Endothelial cell of umbilical vein (primary cell): Measurements from ENCODE around the gene CD248. TPM values are rescaled to one million over a fixed set of nuclear protein-coding genes. Genes with fewer than 3 reads are reported as not detected.

Experiments used
- BruUV-seq: library from RNA; stranded (reverse); fragments of 400-500 nt; replicated peaks from 2 replicates; lab custom pipeline; 2021; lab: Mats Ljungman, UMichigan
- CTCF ChIA-PET: fragments of 300-600, 350-600 bp; sonication (Branson Sonifier 250); formaldehyde crosslinking; loops from one replicate; lab custom pipeline; 2021; ENCODE audit warnings: antibody characterized with exemption, inconsistent platforms; lab: Charles Lee
- POLR2A ChIA-PET: fragments of 300-600, 350-600 bp; sonication (Branson Sonifier 250); formaldehyde crosslinking; loops from one replicate; lab custom pipeline; 2021; ENCODE audit warnings: antibody characterized with exemption, inconsistent platforms; lab: Charles Lee
- DNase-seq: peaks from one replicate; pipeline ENCODE4 v3.0.0-alpha.2; 2011; ENCODE audit warnings: low read depth, low spot score
- FAIRE-seq: peaks from 2 replicates; lab custom pipeline; 2011; peaks lifted over from hg19 to GRCh38; lab: Jason Lieb, UNC
- H2AFZ ChIP-seq: 2 replicates; pipeline ENCODE4 v1.6.0; 2012; ENCODE audit warnings: low read depth, low read length, control low read depth, inconsistent platforms
- H3K27ac ChIP-seq: 2 replicates; pipeline ENCODE4 v1.5.1; 2011; ENCODE audit warnings: low read depth, mild to moderate bottlenecking, control low read depth, low read length, moderate library complexity; ENCODE audit not compliant: insufficient read depth
- H3K27me3 ChIP-seq, 2 experiments: 2 replicates each; pipeline versions ENCODE4 v1.6.0 to v1.6.1; 2011; ENCODE audit warnings: low read length in 2 of 2, mixed read lengths in 1 of 2; ENCODE audit not compliant: control insufficient read depth in 2 of 2, insufficient read depth in 2 of 2
- H3K36me3 ChIP-seq, 2 experiments: 2 replicates in 1 of 2; 3 replicates in 1 of 2; pipeline ENCODE4 v1.5.1; 2011; ENCODE audit warnings: low read length in 2 of 2, mild to moderate bottlenecking in 1 of 2, moderate library complexity in 1 of 2; ENCODE audit not compliant: control insufficient read depth in 2 of 2, insufficient read depth in 2 of 2; ENCODE audit errors: extremely low read depth in 1 of 2
- H3K4me1 ChIP-seq: 3 replicates; pipeline ENCODE4 v1.5.1; 2011; ENCODE audit warnings: mild to moderate bottlenecking, low read length; ENCODE audit not compliant: control insufficient read depth, insufficient read depth; ENCODE audit errors: extremely low read depth
- H3K4me2 ChIP-seq: 2 replicates; pipeline ENCODE4 v1.6.1; 2011; ENCODE audit warnings: low read length, control low read depth, mixed read lengths; ENCODE audit not compliant: insufficient read depth
- H3K4me3 ChIP-seq, 3 experiments: fragments of 200-600 bp in 1 of 3; sonication (generic), shearing (Covaris generic) in 1 of 3; replicated peaks in 1 of 3; 2 replicates each; pipeline ENCODE4 v1.5.1; 2011 to 2016; ENCODE audit warnings: control low read depth in 3 of 3, low read length in 3 of 3, mild to moderate bottlenecking in 2 of 3, inconsistent platforms in 1 of 3, low read depth in 1 of 3, moderate library complexity in 1 of 3; ENCODE audit not compliant: insufficient read depth in 1 of 3
- H3K79me2 ChIP-seq: 2 replicates; pipeline ENCODE4 v1.6.0; 2012; ENCODE audit warnings: low read length, inconsistent platforms; ENCODE audit not compliant: control insufficient read depth, insufficient read depth
- H3K9ac ChIP-seq: replicated peaks from 2 replicates; pipeline ENCODE3; 2011; ENCODE audit warnings: low read length, control low read depth; ENCODE audit not compliant: insufficient read depth; ENCODE audit errors: extremely low read depth
- H3K9me1 ChIP-seq: replicated peaks from 3 replicates; pipeline ENCODE4 v1.6.0; 2011; ENCODE audit warnings: mild to moderate bottlenecking, low read length; ENCODE audit not compliant: control insufficient read depth, insufficient read depth; ENCODE audit errors: extremely low read depth
- H3K9me3 ChIP-seq: replicated peaks from 2 replicates; pipeline ENCODE4 v1.5.1; 2012; ENCODE audit warnings: low read length, inconsistent platforms; ENCODE audit not compliant: control insufficient read depth, insufficient read depth
- H4K20me1 ChIP-seq: replicated peaks from 2 replicates; pipeline ENCODE3; 2011; ENCODE audit warnings: mild to moderate bottlenecking, low read length; ENCODE audit not compliant: control insufficient read depth, insufficient read depth; ENCODE audit errors: extremely low read depth
- EZH2 ChIP-seq: IDR thresholded peaks from 2 replicates; pipeline ENCODE4 v1.6.1; 2012; ENCODE audit warnings: borderline replicate concordance, low read depth, mild to moderate bottlenecking, moderate library complexity, low read length, inconsistent platforms; ENCODE audit not compliant: severe bottlenecking
- FOS ChIP-seq: IDR thresholded peaks from 2 replicates; pipeline ENCODE4 v1.6.1; 2011; ENCODE audit warnings: mild to moderate bottlenecking, low read length, moderate library complexity, borderline replicate concordance; ENCODE audit not compliant: insufficient read depth
- GATA2 ChIP-seq: IDR thresholded peaks from 2 replicates; pipeline ENCODE4 v1.7.0; 2011; ENCODE audit warnings: low read depth, mild to moderate bottlenecking, moderate library complexity, mixed read lengths, low read length; ENCODE audit not compliant: insufficient read length, insufficient read depth
- JUN ChIP-seq: IDR thresholded peaks from 2 replicates; pipeline ENCODE4 v1.6.1; 2011; ENCODE audit warnings: borderline replicate concordance, low read depth; ENCODE audit not compliant: insufficient read length, insufficient read depth
- MYC ChIP-seq: IDR thresholded peaks from one replicate; pipeline ENCODE4 v1.6.1; 2011; ENCODE audit warnings: mild to moderate bottlenecking, low read depth, low read length
- POLR2A ChIP-seq: IDR thresholded peaks from 2 replicates; pipeline ENCODE4 v1.6.1; 2012; ENCODE audit warnings: low read depth, mild to moderate bottlenecking, control low read depth, low read length
- POLR2AphosphoS5 ChIP-seq: IDR thresholded peaks from 2 replicates; pipeline ENCODE4 v1.6.1; 2012; ENCODE audit warnings: low read depth, mild to moderate bottlenecking, control low read depth, low read length, moderate library complexity; ENCODE audit not compliant: insufficient read depth
- dilution Hi-C: fragments of 300-500 bp; cut with MboI; formaldehyde crosslinking; loops from one replicate; pipeline ENCODE4 v1.15.0; 2019; ENCODE audit warnings: low sequenced_read_pairs; ENCODE audit not compliant: extremely low pct_ligation_motif_present
- intact Hi-C: fragments of 100-400 bp; cut with micrococcal nuclease; formaldehyde crosslinking; loops from one replicate; pipeline ENCODE4 v1.10.0; 2022
- polyA plus RNA-seq, 4 experiments: library from polyadenylated mRNA; depleted of rRNA in 3 of 4; stranded (reverse) in 3 of 4; unstranded in 1 of 4; fragments of >200 nt; gene quantifications; 2 replicates each; pipeline versions ENCODE4 v1.2.1 to v1.2.3, GENCODE V29; 2011 to 2012; ENCODE audit warnings: missing spikeins in 1 of 4
- total RNA-seq: library from RNA; stranded (reverse); gene quantifications from 2 replicates; pipeline ENCODE4 v1.2.3, GENCODE V29; 2021
- TF ChIP-seq, protein P1 (sequence below): IDR thresholded peaks from 2 replicates; pipeline ENCODE4 v1.6.1; 2011; ENCODE audit not compliant: insufficient read depth, insufficient read length
- TF ChIP-seq, protein P2 (sequence below), 2 donors: IDR thresholded peaks; 1 replicate in 1 of 2; 2 replicates in 1 of 2; pipeline ENCODE4 v1.5.1; 2011; ENCODE audit warnings: low read length in 2 of 2, mild to moderate bottlenecking in 2 of 2, moderate library complexity in 2 of 2, control low read depth in 1 of 2, inconsistent platforms in 1 of 2, low read depth in 1 of 2; ENCODE audit not compliant: insufficient read depth in 1 of 2; ENCODE audit errors: extremely low read depth in 1 of 2

CD248 gene
- total and polyA plus RNA-seq, 2 donors (not counting 3 experiments of a cell fraction or from before 2014, with no cell fraction given), result 0.10 TPM; not detected in 1

- intact Hi-C loops (loop anchor here (1.0 kb wide), 1 partner anchor 60 kb away; no protein-coding TSS in a partner anchor), dilution Hi-C loops (no loop called here)
- no peaks in the 10 kb centered on the region for H3K9me1 ChIP-seq
- H3K4me2 ChIP-seq, result no peak overlapping the region
- ChIA-PET POLR2A (no interaction called here), CTCF (interaction anchor here (0.7 to 3.2 kb wide), 14 partner anchors 8 to 103 kb away, joined by 3 to 53 read pairs (median 6); partner anchors contain the start of genes CD248, RAB1B, RIN1 and TMEM151A)
- H3K9me3 ChIP-seq, result no peaks in the 10 kb centered on the region
- H3K9ac ChIP-seq, result no peak overlapping the region
- BruUV-seq, result no TSS peak
- no peaks in the 10 kb centered on the region for H4K20me1 ChIP-seq
- TF ChIP-seq GATA2 (no peak), POLR2A (peak; percentile 74), POLR2AphosphoS5 (peak; percentile 84), EZH2 (no peak), FOS (no peak), JUN (no peak), MYC (no peak)
- TF ChIP-seq, protein P1, sequence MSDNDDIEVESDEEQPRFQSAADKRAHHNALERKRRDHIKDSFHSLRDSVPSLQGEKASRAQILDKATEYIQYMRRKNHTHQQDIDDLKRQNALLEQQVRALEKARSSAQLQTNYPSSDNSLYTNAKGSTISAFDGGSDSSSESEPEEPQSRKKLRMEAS, result peak; percentile 88
- TF ChIP-seq, protein P2, sequence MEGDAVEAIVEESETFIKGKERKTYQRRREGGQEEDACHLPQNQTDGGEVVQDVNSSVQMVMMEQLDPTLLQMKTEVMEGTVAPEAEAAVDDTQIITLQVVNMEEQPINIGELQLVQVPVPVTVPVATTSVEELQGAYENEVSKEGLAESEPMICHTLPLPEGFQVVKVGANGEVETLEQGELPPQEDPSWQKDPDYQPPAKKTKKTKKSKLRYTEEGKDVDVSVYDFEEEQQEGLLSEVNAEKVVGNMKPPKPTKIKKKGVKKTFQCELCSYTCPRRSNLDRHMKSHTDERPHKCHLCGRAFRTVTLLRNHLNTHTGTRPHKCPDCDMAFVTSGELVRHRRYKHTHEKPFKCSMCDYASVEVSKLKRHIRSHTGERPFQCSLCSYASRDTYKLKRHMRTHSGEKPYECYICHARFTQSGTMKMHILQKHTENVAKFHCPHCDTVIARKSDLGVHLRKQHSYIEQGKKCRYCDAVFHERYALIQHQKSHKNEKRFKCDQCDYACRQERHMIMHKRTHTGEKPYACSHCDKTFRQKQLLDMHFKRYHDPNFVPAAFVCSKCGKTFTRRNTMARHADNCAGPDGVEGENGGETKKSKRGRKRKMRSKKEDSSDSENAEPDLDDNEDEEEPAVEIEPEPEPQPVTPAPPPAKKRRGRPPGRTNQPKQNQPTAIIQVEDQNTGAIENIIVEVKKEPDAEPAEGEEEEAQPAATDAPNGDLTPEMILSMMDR (IDR thresholded peaks at IDR 0.05; ENCODE audit: extremely low read depth in 1 of 2, insufficient read depth in 1 of 2, low read depth in 1 of 2, low read length in 2 of 2), result peak; percentile 98 to 100
- H3K79me2 ChIP-seq, result peaks cover 4% of the 10 kb centered on the region
- H2AFZ ChIP-seq, result no peak overlapping the region
- H3K4me3 ChIP-seq, result no peak overlapping the region
- H3K4me1 ChIP-seq, result peaks cover under 1% of the 10 kb centered on the region
- peaks cover 0 to 4% of the 10 kb centered on the region in 2 experiments for H3K27me3 ChIP-seq
- peaks cover 0 to 7% of the 10 kb centered on the region in 2 experiments for H3K36me3 ChIP-seq
- FAIRE-seq, result peak; percentile 94
- DNase-seq, result peak; percentile 92
- H3K27ac ChIP-seq, result no peak overlapping the region
Observed at GRCh38 chr11:66282468-66283455, 34.1 kb downstream of the CD248 start.
